GF-D8 (cell line): Measurements from ENCODE around the gene BABAM2.
"Not testable (repeated sequence)": the region's sequence is repeated elsewhere in the genome, so short reads cannot be mapped to it uniquely, and the experiment has no call there.

Experiments
- DNase-seq: peaks from one replicate; lab custom pipeline; 2025; lab: John Stamatoyannopoulos, UW

Gene BABAM2

DNA sequence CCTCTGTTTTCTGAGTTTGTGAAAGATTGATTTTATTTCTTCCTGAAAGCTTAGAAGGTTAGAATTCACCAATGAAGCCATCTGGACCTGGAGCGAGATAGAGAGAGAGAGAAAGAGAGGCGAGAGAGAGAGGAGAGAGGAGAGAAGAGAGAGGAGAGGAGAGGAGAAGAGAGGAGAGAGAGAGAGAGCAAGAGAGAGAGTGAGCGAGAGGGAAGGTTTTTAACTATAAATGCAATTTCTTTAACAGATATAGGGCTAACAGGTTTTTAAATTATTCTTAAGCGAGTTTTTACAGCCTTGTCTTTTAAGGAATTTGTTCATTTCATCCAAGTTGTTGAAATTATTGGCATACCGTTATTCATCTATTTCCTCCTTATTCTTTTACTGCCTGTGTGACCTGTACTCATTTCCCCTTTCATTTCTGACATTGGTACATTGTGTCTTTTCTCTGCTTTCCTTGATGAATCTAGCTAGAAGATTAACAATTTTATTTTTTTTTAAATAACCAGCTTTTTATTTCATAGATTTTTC lies 56.1 kb downstream of the BABAM2 start:
- peak; percentile 25 for DNase-seq

DNA sequence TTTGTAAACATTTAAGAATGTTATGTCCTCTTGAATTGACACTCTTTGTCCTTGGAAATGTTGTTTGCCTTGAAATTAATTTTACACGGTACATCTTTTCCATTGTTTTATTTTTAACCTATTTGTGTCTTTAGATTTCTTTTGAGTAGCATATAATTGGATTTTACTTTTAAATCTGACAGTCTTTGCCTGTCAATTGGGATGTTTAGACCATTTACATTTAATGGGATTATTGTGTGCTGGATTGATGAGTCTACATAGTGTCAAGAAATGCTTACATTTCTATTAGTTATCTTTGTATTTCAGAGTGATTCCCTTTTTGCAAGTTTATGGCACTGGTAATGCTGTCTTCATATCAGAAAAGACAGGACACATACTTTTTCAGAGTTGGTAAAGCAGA lies 61.5 kb downstream of the BABAM2 start:
- DNase-seq: no peak

DNA sequence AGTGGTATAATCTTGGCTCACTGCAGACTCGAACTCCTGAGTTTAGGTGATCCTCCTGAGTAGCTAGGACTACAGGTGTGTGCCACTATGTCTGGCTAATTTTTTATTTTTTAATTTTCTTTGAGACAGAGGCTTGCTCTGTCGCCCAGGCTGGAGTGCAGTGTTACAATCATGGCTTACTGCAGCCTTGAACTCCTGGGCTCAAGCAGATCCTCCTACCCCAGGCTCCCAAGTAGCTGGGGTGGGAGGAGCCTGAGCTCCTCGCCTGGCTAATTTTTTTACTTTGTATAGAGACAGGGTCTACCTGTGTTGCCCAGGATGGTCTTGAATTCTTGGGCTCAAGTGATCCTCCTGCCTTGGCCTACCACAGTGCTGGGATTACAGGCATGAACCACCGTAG lies 62.5 kb downstream of the BABAM2 start:
- DNase-seq: no peak

DNA sequence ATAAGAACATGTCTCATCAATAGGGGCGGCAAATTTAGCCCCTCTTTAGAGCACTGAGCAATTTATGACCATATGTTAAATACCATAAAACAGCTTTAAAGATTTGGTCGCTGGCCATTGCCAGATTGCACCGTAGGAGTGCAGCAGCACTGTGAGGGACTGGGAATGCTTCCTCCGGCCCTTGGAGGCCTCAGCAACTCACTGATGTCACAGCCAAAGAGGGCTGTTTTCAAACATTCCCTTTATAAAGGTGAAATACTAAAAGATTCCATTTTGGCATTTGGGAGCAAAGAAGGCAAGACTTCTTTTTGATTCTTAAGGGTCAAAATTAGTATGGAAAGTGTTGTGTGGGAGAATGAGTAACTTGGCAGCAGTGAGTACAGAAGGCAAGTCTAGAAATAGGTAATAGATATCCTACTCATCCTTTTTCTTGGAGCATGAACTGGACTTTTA lies 63.7 kb downstream of the BABAM2 start:
- DNase-seq: no peak

DNA sequence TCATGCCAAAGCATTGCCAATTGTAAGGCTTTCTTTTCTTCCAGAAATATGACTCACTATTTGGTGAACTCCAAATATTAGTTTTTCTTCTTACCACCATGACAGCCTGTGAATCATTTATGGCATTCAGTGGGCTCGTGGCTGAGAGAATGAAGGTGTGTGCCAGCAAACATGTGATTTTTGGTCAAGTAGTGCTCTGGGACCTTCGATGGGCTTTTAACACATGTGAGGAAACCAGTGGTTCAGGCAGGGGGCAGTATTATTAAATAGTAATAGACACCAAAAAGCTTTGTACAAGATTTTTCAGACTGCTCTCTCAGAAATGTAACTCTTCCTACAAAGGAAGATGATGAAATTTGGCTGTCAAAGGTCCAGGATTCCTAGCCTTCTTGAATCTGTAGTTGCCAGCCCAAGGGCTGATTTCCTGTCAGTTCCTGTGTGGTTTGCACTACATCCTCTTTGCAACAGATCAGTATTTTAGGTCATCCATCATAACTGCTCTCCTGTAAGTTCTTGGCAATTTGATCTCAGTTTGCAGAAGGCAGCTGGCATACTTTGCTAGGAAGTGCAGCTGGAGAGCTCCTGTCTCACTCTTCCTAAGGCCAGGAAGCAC lies 64.3 kb downstream of the BABAM2 start:
- peak; percentile 99 for DNase-seq

DNA sequence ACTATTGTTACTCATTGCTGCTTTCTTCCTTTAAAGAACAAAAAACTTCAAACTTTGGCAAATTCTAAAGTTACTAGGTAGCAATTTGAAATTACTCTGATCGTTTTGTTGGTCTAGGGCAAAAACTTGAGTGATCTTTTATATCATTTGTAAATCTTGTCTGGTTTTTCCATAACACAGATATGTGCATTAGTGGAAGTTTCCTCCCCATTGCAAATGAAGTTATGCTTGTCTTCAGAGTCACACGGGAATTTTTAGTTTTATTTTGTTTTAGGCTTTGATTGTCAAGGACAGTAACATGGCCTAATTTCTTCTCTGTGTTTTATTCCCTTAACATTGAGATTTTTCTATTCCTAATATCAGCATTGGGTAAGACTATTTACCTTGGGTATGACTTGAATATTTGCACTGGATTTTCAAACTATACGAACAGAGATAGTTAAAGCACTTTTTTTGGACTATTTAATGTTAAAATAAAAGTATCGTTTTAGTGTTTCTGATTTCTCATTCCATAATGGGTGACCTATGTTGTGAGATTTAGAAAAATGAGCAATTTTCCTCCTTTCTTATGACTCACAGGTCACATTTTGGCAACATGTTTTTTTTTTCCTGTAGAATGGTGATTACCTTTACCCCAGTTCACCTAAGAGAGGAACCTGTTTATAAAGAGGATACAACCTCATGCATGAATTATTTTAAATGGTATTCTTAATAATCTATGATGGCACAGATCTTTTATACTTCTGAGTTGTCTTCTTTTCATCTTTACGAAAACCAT lies 65.0 kb downstream of the BABAM2 start:
- no peak for DNase-seq

DNA sequence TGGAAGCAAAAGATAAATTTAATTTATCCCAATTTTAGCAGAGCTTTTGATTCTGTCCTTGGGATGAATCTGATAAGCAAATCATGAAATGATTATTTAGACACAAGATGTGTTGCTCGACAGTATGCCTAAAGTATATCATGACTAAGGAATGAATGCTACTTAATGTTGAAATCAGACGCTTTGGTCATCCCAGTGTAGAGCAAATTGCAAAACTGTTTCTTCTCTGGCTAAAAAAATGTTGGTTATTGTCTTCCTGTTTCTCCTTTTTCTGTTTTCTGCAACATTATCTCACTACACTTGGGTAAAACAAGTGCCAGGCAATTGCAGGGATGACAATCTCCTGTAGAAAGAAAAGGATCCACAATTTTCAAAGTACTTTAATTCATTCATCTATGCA lies 66.4 kb downstream of the BABAM2 start:
- DNase-seq: peak; percentile 54

DNA sequence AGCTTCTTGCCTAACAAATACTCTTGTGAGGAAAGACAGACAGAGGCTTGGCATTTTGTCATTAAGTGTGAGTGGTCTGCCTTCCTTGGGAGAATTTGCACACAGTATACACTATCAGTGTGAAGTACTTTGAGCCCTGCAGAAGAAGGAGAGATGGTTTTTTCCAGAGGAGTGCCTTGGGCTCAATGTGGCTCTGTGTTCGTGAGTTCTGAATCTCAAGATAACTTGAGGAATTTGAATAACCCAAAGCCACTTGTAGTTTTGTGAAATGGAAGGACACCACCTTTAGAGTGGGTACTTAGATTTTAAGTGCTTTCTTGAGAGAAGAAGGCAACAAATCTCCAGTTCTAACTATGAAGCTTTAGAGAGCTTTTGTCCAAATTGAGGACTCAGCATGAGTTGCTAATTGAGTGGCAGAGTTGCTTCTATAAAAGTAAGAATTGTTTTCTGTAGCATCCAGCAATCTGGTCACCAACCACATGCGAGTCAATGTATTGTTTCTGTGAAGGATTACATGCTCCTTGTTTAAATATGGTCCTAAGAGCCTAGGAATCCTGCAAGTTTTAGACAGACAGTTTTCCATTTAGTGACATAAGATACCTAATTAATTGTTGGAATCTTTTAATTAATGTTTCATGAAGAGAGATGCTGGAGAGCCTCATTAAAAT lies 68.3 kb downstream of the BABAM2 start:
- DNase-seq: no peak

DNA sequence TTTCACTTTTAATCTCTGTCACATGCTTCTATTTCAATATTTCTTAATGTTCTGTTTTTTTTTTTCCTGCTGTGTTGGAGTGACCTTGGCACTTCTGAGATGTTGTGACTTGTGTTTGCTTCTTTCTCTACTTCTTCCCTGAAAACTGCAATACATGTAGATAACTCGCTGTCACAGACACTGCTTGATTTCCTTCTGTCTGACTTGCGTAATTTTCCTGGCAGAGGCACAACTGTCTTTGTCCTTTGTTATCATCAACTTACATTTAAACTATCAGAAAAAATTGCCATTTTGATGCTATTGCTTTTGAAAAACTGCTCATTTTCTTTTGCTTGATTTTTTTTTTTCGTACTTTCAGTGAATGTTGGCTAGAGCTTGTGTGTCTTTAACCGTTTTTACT lies 69.0 kb downstream of the BABAM2 start:
- peak; percentile 91 for DNase-seq

DNA sequence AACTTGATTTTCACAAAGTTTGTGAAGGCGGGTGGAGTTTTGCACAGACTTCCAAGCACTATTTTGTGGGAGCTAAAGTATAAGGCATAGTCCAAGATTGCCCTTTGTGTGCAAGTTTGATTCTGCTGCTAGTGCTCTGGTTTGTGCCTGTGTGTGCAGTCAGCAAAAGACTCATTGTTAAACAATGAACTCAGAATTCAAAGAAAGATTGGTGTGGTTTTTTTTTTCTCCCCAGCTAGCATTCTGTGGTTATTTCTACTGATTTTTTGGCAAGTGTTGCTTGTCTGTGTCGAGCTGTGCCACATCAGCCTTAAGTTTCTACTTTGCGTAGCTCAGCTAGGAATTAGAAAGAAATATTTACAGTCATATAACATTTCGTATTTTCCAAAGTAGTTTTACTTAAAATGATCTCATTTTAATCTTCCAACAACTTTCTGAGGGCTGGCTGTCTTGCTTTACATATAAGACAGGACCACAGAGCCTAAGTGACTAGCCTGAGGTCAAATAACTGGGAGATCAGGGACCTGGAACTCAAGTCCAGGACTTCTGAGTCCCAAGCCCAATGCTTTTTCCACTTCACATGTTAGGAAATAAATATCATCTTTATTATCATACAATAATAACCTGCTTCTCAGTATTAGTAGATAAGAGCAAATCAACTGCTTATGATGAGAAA lies 69.8 kb downstream of the BABAM2 start:
- peak; percentile 16 for DNase-seq

DNA sequence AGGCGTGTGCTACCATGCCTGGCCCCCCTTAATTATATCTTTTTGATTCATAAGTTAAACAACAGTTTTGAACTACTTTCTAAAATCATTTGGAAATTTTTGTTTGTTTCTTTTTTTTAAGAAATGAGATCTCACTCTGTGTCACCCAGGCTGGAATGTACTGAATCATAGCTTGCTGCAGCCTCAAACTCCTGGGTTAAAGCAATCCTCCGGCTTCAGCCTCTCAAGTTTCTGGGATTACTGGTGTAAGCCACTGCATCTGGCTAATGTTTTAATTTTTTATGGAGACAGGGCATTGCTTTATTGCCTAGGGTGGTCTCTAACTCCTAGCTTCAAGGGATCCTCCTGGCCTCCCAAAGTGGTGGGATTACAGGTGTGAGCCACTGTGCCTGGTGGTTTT lies 71.5 kb downstream of the BABAM2 start:
- DNase-seq: no peak

DNA sequence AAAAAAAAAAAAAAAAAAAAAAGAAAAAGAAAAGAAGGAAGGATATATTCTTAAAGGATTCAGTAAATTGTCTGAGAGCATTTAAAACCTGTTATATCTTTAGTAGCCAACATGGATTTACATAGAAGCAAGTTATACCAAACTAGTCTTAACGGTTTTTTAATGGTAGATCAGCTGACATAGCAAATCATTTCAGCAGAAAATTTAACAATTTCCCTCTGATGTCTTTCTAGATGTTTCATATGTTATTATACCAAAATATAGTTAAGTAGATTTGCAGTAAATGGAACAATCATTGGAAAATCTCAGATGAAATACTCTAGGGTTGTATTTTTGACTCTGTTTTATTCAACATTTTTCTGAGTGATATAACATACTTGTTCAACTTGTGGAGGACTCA lies 72.9 kb downstream of the BABAM2 start:
- DNase-seq: no peak

DNA sequence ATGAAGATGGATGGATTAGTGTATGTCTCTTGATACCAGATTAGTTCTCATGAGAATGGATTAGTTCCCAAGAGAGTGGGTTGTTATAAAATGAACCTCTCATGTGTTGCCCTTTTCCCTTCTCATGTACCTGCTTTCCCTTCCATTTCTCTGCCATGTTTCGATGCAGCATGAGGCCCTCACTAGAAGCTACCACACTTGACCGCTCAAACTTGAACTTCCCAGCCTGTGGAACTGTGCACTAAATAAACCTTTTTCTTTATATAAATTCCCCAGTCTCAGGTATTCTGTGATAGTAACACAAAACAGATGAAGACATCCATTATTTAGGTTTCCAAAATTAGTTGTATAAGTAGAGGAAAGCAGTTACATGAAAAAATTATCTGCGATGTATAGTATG lies 73.5 kb downstream of the BABAM2 start:
- no peak for DNase-seq

DNA sequence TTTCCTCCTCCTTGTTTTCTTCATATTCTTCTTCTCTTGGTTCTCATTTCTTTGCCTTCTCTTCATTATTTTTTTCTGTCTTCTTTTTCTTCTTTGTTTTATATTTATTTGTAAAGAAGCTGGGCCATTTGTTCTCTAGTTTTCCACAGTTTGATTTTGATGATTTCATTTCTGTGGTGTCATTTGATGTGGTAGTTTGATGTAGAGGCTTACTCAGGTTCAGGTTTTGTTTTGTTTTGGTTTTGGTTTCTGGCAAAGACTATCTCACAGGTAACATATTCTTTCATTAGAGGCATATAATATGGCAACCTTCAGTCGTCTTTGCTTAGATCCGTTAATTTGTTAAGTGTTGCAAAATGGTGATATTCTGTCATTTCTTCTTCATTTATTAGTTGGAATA lies 75.3 kb downstream of the BABAM2 start:
- no peak for DNase-seq

DNA sequence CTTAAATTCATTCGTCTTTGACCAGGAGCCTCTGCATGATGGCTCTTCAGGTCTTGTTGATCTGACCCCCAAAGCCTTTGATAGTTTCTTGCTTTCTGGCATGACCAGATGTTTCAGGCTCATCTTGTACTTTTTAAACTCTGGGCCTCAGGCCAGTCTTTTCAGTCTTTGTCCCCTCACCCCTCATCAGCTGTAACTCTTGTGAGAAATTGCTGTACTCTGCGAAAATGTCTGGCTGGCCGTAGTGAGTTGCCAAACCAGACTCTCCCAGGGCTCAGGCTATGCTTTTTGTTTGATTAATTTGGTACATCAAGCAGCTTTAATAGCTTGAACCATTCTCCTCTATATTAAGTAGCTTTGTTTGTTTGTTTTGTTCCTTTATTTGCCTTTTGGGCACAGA lies 75.9 kb downstream of the BABAM2 start:
- DNase-seq: no peak

DNA sequence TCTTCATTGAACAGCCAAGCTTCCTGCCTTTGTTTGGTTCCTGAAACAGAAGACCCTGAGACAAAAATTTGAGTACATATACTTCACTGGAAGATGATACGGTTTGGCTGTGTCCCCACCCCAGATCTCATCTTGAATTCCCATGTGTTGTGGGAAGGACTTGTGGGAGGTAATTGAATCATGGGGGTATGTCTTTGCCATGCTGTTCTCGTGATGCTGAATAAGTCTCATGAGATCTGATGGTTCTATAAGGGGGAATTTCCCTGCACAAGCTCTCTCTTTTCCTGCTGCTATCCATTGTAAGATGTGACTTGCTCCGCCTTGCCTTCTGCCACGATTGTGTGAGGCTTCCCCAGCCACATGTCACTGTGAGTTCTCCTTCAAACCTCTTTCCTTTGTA lies 76.5 kb downstream of the BABAM2 start:
- DNase-seq: no peak

DNA sequence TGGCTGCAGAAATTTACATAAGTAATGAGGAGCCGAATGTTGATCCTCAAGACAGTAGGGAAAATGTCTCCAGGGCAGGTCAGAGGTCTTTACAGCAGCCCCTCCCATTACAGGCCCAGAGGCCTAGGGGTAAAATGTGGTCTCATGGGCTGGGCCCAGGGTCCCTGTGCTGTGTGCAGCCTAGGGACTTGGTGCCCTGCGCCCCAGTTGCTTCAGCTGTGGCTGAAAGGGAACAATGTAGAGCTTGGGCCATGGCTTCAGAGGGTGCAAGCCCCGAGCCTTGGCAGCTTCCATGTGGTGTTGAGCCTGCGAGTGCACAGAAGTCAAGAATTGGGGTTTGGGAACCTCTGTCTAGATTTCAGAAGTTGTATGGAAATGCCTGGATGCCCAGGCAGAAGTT lies 77.5 kb downstream of the BABAM2 start:
- DNase-seq: not testable (repeated sequence)

DNA sequence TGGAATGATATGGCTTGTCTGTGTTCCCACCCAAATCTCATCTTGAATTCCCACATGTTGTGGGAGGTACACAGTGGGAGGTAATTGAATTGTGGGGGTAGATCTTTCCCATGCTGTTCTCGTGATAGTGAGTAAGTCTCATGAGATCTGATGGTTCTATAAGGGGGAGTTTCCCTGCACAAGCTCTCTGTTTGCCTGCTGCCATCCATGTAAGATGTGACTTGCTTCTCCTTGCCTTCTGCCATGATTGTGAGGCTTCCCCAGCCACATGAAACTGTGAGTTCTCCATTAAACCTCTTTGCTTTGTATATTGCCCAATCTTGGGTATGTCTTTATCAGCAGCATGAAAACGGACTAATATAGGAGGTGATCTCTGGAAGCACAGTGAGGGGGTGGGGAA lies 78.4 kb downstream of the BABAM2 start:
- not testable (repeated sequence) for DNase-seq

DNA sequence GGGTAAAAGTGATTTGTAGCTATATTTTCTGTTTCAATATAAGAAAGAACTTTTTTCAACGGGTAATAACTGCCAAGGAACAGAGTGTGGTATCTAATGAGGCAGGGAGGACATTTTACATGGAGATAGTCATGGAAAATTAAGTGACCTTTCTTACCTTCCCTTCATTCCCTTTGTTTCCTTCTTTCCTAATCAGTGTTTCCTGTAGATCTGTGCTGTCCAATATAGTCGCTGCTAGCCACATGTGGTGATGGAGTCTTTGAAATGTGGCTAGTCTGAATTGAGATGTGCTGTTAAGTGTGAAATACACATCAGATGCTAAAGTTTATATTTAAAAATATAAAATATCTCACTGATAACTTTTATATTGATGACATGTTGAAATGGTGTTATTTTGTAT lies 81.8 kb downstream of the BABAM2 start:
- no peak for DNase-seq

DNA sequence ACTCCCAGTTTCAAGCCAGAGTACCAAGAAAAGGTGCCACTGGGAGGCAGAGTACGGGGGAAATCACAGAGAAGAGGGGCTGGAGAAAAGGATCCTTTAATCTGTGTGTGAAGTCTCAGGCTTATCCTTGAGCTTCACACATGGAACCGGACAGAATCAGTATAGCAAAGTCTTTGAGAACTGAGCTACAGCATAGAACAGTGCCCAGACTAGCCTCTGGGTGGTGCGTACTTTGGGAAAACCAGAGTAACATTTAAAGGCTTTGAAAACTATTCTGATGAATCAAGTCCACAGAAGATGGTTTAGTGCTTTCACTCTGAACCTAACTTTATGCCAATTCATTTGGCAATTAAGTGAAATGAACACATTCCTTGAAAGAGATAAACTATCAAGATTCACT lies 83.1 kb downstream of the BABAM2 start:
- DNase-seq: no peak

DNA sequence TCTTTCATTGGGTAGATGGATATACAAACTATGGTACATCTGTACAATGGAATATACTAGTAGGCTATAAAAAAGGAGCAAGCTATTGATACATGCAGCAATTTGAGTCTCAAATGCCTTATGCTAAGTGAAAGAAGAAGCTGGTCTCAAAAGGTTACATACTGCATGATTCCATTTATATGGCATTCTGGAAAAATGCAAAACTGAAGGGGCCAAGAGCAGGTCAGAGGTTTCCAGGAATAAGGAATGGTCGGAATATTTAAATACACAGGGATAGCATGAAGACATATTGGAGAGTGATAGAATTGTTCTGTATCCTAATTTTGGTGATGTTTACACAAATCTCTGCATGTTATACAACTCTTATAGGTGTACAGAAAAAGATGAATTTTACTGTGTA lies 85.8 kb downstream of the BABAM2 start:
- no peak for DNase-seq

DNA sequence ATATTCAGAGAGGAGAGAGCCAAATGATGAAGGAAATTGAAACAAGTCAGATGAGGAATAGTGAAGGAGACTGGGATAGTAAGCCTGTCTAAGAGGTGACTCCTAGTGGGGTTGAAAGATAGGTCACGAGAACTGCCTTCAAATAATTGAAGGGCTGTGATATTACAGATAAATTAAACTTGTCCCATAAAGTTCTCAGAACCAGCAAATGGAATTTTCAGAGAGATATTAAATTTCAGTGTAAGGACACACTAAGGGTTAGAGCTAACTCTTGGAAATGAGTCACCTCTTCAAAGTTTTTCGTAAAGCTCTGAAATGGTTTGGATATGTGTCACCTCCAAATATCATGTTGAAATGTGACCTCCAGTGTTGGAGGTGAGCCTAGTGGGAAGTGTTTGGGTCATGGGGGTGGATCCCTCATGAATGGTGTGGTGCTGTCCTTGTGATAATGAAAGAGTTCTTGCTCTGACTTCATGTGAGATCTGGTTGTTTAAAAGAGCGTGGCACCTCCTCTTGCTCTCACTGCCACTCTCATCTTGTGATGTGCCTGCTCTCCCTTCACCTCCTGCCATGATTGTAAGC lies 87.3 kb downstream of the BABAM2 start:
- DNase-seq: no peak
